Measurements from ENCODE around the gene CDH23.

CDH23 gene

DNA sequence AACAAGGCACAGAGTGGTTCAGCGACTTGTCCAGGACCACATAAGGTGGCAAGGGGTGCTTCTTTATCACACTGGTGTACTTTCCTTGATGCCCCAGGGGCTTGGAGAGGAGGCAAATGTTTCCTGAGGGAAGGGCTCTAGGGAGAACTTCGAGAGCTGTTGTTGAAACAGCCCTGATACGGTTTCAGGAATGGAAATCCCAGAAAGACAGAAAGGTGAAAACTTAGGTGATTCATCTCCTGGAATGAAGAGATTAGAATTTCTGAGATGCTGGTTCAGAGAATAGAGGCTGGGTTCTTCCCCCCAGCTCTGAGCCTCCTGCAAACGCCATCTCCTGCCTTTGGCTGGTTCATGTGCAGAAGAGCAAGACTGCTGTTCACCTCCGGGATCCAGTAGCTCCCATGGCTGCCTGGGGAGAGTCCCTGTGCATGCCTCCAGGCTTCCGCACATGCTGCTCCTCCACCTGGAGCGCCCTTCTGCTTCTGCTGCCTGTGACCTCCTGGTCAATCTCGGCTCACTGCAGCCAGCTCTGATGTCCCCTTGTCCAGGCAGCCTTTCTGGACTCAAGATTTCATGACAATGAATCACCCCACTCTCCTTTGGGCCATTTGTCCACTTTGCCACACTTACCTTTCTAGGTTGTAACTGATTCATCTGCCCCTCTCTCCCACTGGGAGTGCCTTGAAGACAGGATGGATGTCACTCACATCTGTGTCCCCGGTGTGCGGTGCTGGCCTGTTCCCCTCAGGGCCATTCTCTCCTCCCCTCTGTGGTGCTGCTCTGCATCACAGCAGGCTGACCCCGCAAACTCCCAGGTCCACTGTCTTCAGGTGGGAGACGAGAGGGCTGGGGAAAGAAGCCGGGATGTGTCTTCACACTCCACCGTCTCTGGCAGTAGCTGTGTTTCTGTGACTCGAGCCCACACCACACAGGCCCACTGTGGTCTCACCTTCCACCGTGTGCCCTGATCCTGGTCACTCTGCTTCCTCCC, 3.6 kb upstream of the CDH23 start:
- FAIRE-seq = no peak

DNA sequence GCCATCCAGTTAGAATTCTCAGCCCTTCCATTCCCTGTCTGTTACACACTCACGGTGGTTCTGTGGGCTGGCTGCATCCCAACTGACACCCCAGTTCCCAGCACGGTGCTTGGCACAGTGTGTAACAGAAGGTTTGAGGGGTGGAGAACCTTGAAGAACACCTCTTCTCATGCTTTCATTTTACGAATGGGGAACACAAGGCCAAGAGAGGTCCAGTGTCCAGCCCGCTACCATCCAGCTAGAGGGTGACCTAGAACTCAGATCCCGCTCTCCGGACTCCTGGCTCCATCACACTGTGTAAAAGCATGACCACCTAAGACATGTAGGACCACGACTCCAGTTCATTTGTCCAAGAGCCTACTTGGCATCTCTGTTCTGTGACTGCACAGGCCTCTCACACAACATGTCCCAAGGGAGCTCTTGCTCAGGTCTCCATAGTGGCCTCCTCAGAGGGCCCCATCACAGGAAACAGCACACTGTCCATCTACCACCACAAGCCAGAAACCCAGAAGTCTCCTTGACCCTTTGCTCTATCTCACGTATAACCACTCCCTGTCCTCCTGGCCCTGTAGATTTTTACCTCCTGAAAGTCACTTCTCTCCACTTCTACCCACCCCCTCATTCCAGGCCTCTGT, 2.8 kb upstream of the CDH23 start:
- no peak for FAIRE-seq

DNA sequence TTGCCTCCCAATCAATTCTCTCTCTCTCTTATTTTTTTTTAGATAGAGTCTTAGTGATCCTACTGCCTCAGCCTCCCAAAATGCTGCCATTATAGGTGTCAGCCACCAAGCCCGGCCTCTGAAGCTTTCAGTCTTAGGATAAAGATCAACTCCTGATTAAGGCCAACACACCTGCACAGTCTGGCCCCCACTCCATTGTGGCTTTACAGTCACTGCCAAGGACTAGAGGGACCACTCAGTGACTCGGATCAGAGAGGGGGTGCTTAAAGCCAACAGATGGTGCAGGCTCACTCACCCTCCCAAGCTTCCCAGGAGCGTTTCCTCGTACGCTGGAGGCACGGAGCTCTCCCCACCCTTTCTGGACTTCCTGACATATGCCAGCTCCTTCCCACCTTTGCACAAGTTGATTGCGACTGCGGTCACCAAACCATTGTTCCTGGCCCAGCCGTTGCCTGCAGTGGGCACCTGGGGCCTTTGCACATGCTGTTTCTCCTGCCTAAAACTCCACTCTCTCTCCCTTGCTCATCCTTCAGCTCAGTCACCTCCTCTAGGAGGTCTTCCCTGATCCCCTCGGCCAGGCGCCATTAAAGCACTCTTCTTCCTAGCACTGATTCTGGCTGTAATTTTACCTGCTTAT, 1.7 kb upstream of the CDH23 start:
- FAIRE-seq = no peak

DNA sequence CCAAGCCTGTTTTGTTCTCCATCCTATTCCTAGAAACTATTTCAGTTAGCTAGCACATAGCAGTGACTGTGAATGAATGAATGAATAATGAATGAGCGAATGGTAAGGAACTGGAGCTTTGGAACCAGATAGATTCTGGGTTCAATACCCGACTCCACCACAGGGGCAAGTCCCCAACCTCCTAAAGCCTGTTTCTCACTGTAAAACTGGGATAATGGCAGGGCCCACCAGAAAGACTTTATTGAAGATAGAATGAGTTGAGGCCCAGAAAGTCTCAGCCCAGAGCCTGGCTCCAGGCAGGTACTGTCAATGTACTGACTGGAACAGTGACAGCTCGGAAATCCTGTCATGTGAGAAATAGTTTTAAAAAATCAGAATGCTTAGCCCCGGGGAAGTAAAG, 1.1 kb upstream of the CDH23 start:
- no peak for FAIRE-seq

DNA sequence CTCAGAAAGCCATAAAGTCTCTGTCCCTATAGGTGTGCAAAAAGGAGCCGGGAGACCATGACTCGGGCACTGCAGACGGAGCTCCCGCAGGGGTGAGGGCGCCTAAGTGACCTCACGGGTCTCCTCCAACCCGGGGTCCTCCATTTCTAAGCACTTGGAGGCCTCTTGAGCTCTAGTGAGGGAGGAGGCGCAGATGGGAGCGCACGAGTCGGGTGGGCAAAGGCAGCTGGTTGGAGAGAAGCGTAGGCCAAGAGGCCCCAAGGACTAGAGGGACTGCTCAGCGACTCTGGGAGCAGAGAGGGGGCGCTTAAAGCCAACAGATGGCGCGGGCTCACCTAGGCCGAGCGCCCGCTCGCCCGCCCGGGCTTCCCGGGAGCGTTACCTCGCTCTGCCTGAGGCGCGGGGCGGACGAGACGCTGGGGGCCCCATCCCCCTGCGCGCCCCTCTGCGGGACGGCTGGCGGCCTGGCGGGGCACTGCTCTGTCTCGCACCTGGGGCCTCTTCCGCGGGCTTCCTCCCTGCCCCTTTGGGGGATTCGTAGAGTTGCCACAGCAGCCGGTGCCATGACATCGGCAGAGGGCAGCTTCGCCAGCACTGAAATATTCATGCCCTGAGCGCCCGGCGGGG, 523 bp upstream of the CDH23 start:
- no peak for FAIRE-seq

DNA sequence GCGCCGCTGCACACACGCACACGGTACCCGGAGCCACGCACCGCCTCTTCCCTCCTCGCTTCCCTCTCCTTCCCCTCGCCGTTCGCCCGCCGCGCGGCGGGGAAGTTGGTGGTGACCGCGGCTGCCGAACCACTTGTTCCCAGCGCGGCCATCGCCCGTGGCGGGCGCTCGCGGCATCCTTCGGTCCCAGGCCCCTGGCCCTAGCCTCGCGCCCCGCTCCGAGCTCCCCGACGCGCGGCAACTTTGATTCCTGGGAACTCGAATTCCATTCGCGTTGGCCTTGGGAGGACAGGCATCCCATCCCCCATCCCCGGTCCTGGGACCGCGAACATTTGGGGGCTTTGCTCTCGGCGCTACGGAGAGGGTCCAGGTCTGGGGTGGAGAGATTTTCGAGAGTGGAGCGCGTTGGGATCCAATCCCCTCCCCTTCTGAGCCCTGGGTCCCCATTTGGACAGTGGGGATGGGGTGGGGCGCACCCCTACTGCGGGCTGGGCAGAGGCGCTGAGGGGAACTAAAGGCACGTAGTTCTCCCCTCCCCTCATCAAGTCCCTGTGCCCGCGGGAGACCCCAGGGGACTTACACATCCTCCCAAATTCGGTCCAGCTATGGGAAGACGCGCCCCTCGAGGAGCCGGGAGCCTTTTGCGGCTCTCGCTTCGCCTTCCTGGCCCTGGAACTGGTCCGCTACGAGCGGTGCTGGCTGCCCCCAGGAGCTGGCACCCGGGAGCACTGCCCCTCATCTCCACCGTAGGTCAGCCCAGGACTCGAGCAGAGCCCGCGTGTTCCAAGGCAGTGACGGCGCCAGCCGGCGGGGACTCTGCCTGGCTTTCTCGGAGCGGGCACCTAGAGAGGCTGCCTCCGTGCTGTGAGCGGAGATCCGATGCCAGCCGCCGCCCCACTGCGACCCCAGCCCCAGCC, 834 bp downstream of the CDH23 start:
- no peak for FAIRE-seq

DNA sequence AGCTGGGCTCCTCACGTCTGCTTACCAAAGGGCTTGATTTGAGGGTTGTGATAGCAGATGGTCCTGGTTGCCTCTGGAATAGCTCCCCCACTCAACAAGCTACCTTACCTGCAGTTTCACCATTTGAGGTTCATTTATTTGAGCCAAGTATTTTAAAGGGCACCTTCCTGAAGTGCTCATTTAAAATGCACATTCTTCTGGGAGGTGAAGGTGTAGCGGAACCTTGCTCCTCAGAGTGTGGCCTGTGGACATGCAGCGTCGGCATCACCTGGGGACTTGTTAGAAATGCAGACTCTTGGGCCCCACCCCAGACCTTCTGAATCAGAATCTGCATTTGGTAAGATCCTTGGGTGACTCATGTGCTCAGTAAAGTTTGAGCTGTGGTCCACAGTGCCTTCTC, 2.3 kb downstream of the CDH23 start:
- FAIRE-seq = no peak

DNA sequence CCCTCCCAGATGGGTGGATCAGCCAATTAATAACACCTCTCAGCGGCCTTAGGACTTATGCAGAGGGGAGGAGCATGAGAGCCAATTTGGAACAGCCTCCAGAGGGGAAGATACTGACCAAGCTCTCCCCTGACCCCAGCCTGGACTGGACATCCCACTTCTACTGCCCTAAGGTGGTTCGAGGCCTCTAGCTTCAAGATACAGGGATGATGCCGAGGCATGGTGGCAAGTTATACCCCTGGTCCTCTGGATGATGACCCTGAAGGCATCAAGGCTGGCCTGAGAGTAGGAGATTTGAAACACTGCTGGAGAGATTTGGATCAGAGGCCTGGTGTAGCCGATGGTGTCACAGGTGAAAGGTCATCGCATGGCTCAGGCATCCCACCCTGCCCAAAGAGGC, 3.2 kb downstream of the CDH23 start:
- FAIRE-seq = no peak

DNA sequence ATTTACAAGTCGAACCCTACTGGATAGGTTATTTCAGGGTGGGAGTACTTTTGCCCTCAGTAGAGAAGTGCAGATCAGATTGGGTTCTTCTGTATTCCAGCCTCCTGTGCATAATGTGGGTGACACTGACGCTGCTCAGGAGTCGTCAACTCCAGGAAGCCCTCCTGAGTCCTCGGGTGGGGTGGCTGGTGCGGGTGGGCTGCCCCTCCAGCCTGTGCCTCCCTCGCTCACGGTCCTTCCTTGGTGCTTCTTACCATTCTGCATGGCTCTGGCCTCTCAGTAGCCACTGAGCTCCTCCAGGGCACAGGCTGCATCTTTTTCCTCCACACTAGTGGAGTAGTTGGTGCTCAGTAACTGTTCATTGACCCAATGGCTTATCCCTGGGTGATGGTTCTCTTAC, 4.3 kb downstream of the CDH23 start:
- FAIRE-seq = no peak

DNA sequence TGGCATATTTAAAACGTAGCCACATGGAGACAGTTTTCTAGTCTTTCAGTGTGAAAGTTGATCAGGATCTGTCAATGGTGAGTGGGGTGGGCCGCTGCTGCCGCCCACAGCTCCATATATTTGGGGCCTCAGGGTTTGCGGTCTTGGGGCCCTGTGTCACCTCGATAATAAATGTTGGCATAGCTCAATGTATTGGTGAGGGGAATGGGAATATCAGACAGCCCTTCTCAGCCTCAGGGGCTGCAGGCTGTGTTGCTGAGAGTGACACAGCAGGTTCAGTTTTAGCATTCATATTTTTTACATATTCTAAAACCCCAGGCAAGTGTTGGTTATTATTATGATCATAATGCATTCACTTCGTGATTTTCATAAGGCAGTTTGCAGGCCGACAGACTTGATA, 5.3 kb downstream of the CDH23 start:
- no peak for FAIRE-seq

DNA sequence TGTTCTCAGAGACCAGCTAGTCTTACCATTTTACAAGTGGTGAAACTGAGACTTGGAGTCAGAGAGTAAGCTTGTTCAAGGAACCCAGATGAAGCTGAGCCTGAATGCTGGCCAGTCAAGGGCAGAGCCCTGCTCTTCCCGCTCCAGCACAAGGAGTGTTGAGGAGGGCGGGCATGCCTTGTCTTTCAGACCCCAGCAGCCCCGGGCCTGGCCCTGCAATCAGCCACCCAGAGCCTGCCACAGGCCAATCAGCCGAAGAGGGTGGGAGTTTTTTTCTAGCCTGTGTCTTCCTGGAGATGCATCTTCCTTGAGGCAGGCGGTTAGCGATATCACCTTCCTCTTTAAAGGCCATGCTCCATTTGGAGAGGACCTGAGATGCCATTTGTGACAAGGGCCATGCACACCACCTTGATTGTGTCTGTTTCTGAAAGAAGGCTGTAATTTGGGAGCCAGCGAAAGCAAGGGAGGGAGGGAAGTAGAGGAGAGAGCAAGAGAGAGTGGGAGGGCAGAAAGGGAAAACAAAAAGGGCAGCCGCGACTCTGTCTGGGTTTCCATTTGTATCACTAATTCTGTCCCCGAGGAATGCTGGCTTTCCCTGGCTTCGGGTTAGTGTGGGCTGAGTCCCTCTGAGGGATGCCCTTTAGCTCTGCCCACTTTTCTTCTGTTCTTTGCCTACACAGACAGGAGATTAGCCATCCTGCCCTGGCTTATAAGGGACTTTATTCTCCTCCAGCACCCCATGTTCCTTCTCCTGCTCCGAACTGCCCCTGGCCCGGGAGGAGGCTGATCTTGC, 8.0 kb downstream of the CDH23 start:
- FAIRE-seq = no peak

DNA sequence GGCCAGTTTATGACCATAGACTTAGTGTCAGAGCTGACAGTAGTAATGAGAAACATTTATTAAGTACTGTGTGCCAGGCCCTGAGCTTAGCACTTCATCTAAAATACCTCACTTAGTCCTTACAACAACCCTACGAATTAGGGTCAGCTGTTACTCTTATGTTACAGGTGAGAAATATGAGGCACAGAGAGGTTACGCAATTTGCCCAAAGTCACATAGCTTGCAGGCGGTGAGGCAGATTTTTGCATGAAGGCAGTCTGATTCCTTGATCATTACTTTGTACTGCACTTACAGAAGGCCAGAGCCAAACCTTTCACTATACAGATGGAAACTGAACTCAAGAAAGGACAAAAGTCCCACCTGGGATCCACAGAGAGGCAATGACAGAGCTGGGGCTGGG, 10.2 kb downstream of the CDH23 start:
- FAIRE-seq = no peak

DNA sequence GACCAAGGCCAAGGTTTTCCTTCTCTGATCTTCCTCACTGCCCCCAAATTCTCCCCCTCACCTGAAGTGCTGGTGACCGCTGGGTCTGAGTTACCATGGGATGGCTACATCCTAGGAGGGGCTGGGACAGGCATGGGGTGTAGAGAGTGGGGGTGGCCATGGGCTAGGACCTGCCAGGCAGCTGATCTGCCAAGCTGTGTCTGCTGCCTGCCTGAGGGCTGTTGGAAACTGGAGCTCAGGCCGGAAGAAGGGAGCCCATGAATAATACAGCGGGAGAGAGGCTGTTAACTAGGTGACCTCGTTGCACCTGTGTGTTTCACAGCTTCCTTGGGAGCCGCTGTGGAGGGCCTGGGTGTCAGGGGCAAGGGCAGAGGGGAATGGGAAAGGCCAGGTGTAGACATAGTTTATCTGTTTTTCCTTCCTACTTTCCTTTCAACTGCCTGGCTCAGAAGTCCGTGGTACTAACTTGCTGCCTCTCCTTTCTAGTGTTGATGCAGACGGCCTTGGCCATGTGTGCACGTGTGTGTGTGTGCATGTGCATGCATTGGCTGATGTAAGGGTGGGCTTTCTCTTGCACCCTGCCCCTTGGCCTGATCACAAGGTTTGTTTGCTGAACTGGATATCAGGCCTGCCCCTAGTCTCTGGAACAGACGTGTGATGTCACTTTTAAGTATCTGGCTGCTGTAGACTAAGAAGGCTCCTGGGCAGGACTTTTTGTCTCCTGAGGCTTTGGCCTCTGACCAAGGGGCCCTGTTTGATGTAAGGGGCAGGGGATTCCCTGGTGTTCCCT, 11.9 kb downstream of the CDH23 start:
- FAIRE-seq = no peak

DNA sequence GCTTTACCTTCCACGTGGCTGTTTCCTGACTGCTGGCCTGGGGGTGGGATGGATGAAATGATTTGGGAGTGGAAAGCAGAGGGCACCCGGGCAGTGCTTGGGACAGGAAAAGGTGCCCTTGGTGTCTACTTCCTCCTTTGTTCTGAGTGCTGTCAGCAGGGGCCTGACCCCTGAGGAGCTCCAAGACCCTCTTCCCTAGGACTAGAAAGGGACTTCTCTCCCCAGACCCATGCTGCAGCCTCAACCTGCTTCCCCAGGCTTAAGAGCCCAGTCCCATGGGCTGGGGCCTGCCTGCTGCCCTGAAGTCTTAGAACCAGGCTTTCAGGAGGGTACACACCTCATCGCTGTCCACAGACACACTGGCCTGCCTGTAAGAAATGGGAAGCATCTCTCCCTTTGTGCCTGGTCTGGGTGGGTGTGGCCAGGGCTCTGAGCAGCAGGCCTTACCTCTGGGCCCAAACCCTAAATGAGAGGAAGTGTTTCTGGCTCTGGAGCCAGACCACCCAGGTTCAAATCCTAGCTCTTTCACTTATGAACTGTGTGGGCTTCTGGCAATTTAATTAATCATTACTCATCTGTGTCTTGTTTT, 12.9 kb downstream of the CDH23 start:
- FAIRE-seq = no peak

DNA sequence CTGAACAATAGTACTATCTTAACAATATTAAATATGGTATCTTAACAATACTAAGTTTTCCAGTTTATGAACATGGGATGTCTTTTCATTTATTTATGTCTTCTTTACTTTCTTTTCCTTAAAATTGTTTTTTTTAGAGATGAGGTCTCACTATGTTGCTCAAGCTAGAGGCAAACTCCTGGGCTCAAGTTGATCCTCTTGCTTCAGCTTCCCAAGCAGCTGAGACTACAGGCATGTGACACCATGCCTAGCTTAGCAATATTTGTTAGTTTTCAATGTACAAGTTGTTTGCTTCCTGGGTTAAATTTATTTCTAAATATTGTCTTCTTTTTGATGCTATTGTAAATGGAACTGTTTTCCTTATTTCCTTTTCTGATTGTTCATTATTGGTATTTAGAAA, 16.9 kb downstream of the CDH23 start:
- FAIRE-seq = no peak

DNA sequence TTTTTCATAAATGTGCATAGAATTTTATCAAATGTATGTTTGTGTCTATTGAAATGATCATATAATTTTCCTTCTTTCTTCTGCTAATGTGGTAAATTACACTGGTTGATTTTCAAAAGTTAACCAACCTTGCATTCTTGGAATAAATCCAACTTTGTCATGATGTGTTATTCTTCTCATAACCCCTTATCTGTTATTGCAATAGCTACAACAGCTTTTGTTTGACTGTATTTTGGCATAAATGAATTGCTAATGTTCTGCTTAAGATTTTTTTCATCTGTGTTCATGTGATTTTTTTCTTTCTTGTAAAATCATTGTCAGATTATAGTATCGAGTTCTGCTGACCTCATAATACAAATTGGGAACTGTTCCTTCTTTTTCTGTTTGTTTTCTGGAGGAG, 17.6 kb downstream of the CDH23 start:
- no peak for FAIRE-seq

DNA sequence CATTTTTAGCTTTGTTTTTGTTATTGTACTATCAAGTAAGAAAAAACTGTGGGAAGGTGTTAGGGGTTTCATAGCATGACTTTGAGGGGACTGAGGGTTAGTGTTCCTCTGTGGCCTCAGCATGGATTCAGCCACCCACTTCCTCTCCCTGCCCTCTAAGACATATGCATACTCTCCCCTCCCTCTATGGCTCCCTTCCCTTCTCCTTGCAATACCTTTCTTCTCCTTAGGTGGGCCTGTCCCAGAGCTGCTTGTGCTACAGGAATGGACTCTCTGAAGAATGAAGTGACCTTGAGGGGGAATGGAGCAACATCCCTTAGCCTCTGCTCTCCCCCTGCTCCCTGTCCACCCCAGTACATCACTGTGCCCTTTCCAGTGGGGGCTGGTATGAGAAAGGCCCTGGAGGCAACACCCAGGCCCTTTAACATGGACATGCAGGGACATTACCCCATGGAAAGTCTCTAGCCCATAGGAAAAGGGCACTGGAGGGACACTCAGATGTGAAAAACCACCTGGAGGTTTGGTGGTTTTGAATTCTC, 22.4 kb downstream of the CDH23 start:
- FAIRE-seq = no peak

DNA sequence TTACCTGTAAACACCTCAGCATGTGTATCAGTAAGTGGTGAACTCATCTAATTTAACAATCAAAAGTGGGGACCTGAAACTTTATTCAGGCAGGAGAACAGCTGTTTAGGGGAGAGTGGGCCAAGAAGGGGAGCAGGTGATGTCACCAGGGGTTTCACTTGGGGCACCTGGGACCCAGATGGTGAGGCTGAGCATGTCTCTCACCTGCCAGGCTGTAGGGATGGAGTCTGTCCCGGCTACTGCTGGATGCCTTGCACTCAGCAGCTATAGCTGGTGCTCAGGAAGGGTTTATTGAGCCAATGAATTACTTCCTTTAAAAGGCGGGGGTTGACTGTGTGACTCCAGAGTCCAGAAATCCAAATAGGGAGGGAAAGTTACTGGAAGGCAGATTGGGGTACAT, 23.0 kb downstream of the CDH23 start:
- no peak for FAIRE-seq

DNA sequence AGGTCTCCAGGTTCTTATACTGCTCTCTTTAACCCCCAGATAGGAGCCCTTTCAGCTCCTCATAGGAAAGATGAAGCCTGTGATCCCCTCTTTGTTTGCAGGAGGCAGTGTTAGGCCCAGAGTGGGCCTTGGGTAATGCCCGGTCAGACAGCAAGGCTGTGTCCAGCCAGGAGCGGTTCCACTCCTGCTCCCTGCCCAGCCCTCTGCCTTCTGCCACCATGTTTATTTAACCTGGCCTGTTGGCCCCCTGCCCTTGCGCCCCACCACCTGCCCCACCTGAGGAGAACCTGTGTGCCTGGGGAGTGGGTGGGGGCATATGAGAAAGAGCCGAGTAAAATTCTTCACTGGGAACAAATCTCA, 24.3 kb downstream of the CDH23 start:
- no peak for FAIRE-seq

DNA sequence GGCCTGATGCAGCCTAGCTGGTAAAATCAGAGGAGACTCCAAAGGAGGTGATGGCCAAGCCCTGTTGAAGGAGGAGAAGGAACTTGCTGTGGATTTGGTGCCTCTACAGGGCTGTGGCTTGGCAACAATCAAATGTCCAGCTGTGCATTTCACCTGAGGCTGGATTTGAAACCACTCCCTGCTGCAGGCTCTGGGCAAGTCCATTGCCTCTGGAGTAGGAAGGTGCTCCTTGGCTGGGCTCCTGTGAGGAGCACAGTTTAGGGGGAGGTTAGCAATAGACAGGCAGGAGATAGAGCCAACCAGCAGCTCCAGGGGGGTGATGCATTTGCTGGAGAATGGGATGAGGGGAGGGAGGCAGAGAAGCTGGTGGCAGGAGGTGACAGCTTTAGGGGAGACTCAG, 26.5 kb downstream of the CDH23 start:
- no peak for FAIRE-seq
